Keratinocyte (primary cell): ENCODE results near the gene TMCC1. TPM values are rescaled to one million over a fixed set of nuclear protein-coding genes. Genes with fewer than 3 reads are reported as not detected.

Experiments
- DNase-seq: peaks from one replicate; pipeline ENCODE4 v3.0.0-alpha.2; 2011; ENCODE audit warnings: low read depth, missing footprints, low spot score
- FAIRE-seq: peaks from 2 replicates; lab custom pipeline; 2011; peaks lifted over from hg19 to GRCh38; lab: Jason Lieb, UNC
- H2AFZ ChIP-seq: 2 replicates; pipeline ENCODE4 v1.6.0; 2012; ENCODE audit warnings: low read length, control low read depth, inconsistent platforms; ENCODE audit not compliant: control insufficient read depth
- H3K27ac ChIP-seq: 2 replicates; pipeline ENCODE4 v1.5.1; 2011; ENCODE audit warnings: low read length; ENCODE audit not compliant: control insufficient read depth, insufficient read depth
- H3K27me3 ChIP-seq: 3 replicates; pipeline ENCODE4 v1.6.0; 2011; ENCODE audit warnings: low read length; ENCODE audit not compliant: control insufficient read depth, insufficient read depth; ENCODE audit errors: extremely low read depth
- H3K36me3 ChIP-seq, 2 experiments: 2 replicates in 1 of 2; 3 replicates in 1 of 2; pipeline ENCODE4 v1.5.1; 2011; ENCODE audit warnings: low read length in 2 of 2, mild to moderate bottlenecking in 1 of 2; ENCODE audit not compliant: control insufficient read depth in 2 of 2, insufficient read depth in 2 of 2; ENCODE audit errors: extremely low read depth in 1 of 2
- H3K4me1 ChIP-seq: 3 replicates; pipeline ENCODE4 v1.5.1; 2011; ENCODE audit warnings: low read length; ENCODE audit not compliant: control insufficient read depth, insufficient read depth; ENCODE audit errors: extremely low read depth
- H3K4me2 ChIP-seq: 3 replicates; pipeline ENCODE4 v1.6.0; 2011; ENCODE audit warnings: low read depth, low read length; ENCODE audit not compliant: control insufficient read depth, insufficient read depth; ENCODE audit errors: extremely low read depth
- H3K4me3 ChIP-seq, 3 experiments: fragments of 200-600 bp in 1 of 3; sonication (generic) in 1 of 3; 2 replicates in 2 of 3; 3 replicates in 1 of 3; pipeline ENCODE4 v1.5.1; 2011 to 2016; ENCODE audit warnings: low read length in 3 of 3, mild to moderate bottlenecking in 3 of 3, control low read depth in 2 of 3, inconsistent platforms in 1 of 3, low read depth in 1 of 3, mixed read lengths in 1 of 3, mixed run types in 1 of 3, moderate library complexity in 1 of 3; ENCODE audit not compliant: control insufficient read depth in 2 of 3, insufficient read depth in 2 of 3; ENCODE audit errors: extremely low read depth in 1 of 3
- H3K79me2 ChIP-seq: 2 replicates; pipeline ENCODE4 v1.6.0; 2012; ENCODE audit warnings: low read length; ENCODE audit not compliant: control insufficient read depth, insufficient read depth
- H3K9ac ChIP-seq: 3 replicates; pipeline ENCODE4 v1.6.0; 2011; ENCODE audit warnings: low read length; ENCODE audit not compliant: control insufficient read depth, insufficient read depth; ENCODE audit errors: extremely low read depth
- H3K9me1 ChIP-seq: 3 replicates; pipeline ENCODE4 v1.6.0; 2011; ENCODE audit warnings: low read length; ENCODE audit not compliant: control insufficient read depth, insufficient read depth; ENCODE audit errors: extremely low read depth
- H3K9me3 ChIP-seq: 2 replicates; pipeline ENCODE4 v1.5.1; 2012; ENCODE audit warnings: low read depth, low read length; ENCODE audit not compliant: control insufficient read depth
- H4K20me1 ChIP-seq: 3 replicates; pipeline ENCODE4 v1.6.0; 2011; ENCODE audit warnings: low read length; ENCODE audit not compliant: control insufficient read depth, insufficient read depth; ENCODE audit errors: extremely low read depth
- CTCF ChIP-seq, 3 experiments: IDR thresholded peaks in 1 of 3; conservative IDR thresholded peaks in 1 of 3; optimal IDR thresholded peaks in 1 of 3; 2 replicates in 2 of 3; 3 replicates in 1 of 3; pipeline versions ENCODE3 to v1.5.1; 2011; ENCODE audit warnings: low read length in 3 of 3, mild to moderate bottlenecking in 3 of 3, moderate library complexity in 2 of 3, control low read depth in 1 of 3, inconsistent platforms in 1 of 3; ENCODE audit not compliant: insufficient read depth in 2 of 3; ENCODE audit errors: extremely low read depth in 1 of 3
- EZH2 ChIP-seq: IDR thresholded peaks from one replicate; pipeline ENCODE4 v1.6.1; 2012; ENCODE audit warnings: inconsistent platforms, mild to moderate bottlenecking, low read length, moderate library complexity
- dilution Hi-C: fragments of 300-500 bp; cut with MboI; formaldehyde crosslinking; loops from one replicate; pipeline ENCODE4 v1.7.0; 2020; ENCODE audit warnings: low sequenced_read_pairs; ENCODE audit not compliant: extremely low pct_ligation_motif_present
- polyA plus RNA-seq, 5 experiments: library from polyadenylated mRNA; depleted of rRNA in 3 of 5; stranded (reverse) in 3 of 5; stranded (forward) in 1 of 5; unstranded in 1 of 5; fragments of >200 nt; gene quantifications; 1 replicate in 1 of 5; 2 replicates in 3 of 5; 3 replicates in 1 of 5; pipeline versions ENCODE4 v1.2.1 to v1.2.3, GENCODE V29; 2011 to 2012; ENCODE audit warnings: missing spikeins in 2 of 5, low read depth in 1 of 5, low replicate concordance in 1 of 5

The TMCC1 gene
- polyA plus RNA-seq, 1 donor (not counting 4 experiments of a cell fraction or from before 2014, with no cell fraction given): 27.7 TPM

GRCh38 chr3:129619726-129620162, 273.8 kb downstream of the TMCC1 start:
- H3K4me1 ChIP-seq: no peaks in the 10 kb centered on the region
- no peaks in the 10 kb centered on the region for H3K79me2 ChIP-seq
- no peak for DNase-seq
- H3K36me3 ChIP-seq: no peaks in the 10 kb centered on the region
- no peaks in the 10 kb centered on the region for H3K27me3 ChIP-seq
- H3K9me3 ChIP-seq: no peaks in the 10 kb centered on the region
- FAIRE-seq: no peak
- TF ChIP-seq EZH2 (no peak), CTCF (optimal IDR thresholded peaks at IDR 0.05 in 1 of 3, IDR thresholded peaks at IDR 0.05 in 1 of 3, conservative IDR thresholded peaks at IDR 0.05 in 1 of 3; ENCODE audit: extremely low read depth in 1 of 3, insufficient read depth in 2 of 3, low read length in 3 of 3) (no peak)
- H4K20me1 ChIP-seq: no peaks in the 10 kb centered on the region
- dilution Hi-C loops: no loop called here
- H2AFZ ChIP-seq: no peak overlapping the region
- H3K27ac ChIP-seq: no peak overlapping the region
- H3K9me1 ChIP-seq: no peaks in the 10 kb centered on the region
- no peak overlapping the region for H3K4me2 ChIP-seq
- no peak overlapping the region for H3K4me3 ChIP-seq
- no peak overlapping the region for H3K9ac ChIP-seq

- no peak for DNase-seq
- no peaks in the 10 kb centered on the region for H3K79me2 ChIP-seq
- no peak overlapping the region for H3K27ac ChIP-seq
- no peaks in the 10 kb centered on the region for H4K20me1 ChIP-seq
- no peaks in the 10 kb centered on the region for H3K27me3 ChIP-seq
- no peak for FAIRE-seq
- no peaks in the 10 kb centered on the region for H3K4me1 ChIP-seq
- no peak overlapping the region for H3K4me2 ChIP-seq
- H3K9ac ChIP-seq: no peak overlapping the region
- H3K4me3 ChIP-seq: no peak overlapping the region
- dilution Hi-C loops: no loop called here
- H3K9me3 ChIP-seq: no peaks in the 10 kb centered on the region
- no peak overlapping the region for H2AFZ ChIP-seq
- H3K9me1 ChIP-seq: no peaks in the 10 kb centered on the region
- no peaks in the 10 kb centered on the region for H3K36me3 ChIP-seq
- TF ChIP-seq CTCF (optimal IDR thresholded peaks at IDR 0.05 in 1 of 3, IDR thresholded peaks at IDR 0.05 in 1 of 3, conservative IDR thresholded peaks at IDR 0.05 in 1 of 3; ENCODE audit: extremely low read depth in 1 of 3, insufficient read depth in 2 of 3, low read length in 3 of 3): no peak
- no peak for TF ChIP-seq EZH2
Observed at GRCh38 chr3:129618901-129619671, 274.4 kb downstream of the TMCC1 start.
